ENCODE data around the gene KCNQ4.

KCNQ4 gene

GRCh38 chr1:40870135-40870728 is 86.6 kb downstream of the KCNQ4 start:
- no peak for DNase-seq

- no peak for DNase-seq
Measured at GRCh38 chr1:40872276-40872675, 88.7 kb downstream of the KCNQ4 start.

- DNase-seq, result no peak
Measured at GRCh38 chr1:40873863-40874472, 90.4 kb downstream of the KCNQ4 start.

- no peak for DNase-seq
Measured at GRCh38 chr1:40876436-40876761, 92.8 kb downstream of the KCNQ4 start.

GRCh38 chr1:40876891-40877290 is 93.3 kb downstream of the KCNQ4 start:
- DNase-seq, result no peak

- DNase-seq, result no peak
Measured at GRCh38 chr1:40877698-40878097, 94.1 kb downstream of the KCNQ4 start.

GRCh38 chr1:40878906-40879305 is 95.3 kb downstream of the KCNQ4 start:
- no peak for DNase-seq

GRCh38 chr1:40879482-40880175 is 96.0 kb downstream of the KCNQ4 start:
- DNase-seq, result no peak

GRCh38 chr1:40880813-40881549 is 97.4 kb downstream of the KCNQ4 start:
- no peak for DNase-seq

GRCh38 chr1:40884055-40884795 is 100.6 kb downstream of the KCNQ4 start:
- DNase-seq, result no peak

GRCh38 chr1:40886318-40887011 is 102.9 kb downstream of the KCNQ4 start:
- no peak for DNase-seq

- DNase-seq, result no peak
Measured at GRCh38 chr1:40887012-40887378, 103.4 kb downstream of the KCNQ4 start.

- DNase-seq, result no peak
Measured at GRCh38 chr1:40887652-40888051, 104.1 kb downstream of the KCNQ4 start.
